Neural cell (in vitro differentiated cells): ENCODE measurements around the gene ZNF536. TPM values are rescaled to one million over a fixed set of nuclear protein-coding genes. Genes with fewer than 3 reads are reported as not detected.

Experiments
- H2AFZ ChIP-seq: fragments of 200-600, 300-800 bp; sonication (generic), shearing (Covaris generic); 2 replicates; pipeline ENCODE4 v1.6.0; 2014; ENCODE audit warnings: low read depth, mild to moderate bottlenecking, antibody characterized with exemption, low read length, moderate library complexity
- H3F3A ChIP-seq: fragments of 200-600 bp; shearing (Covaris generic); 2 replicates; pipeline ENCODE4 v1.6.1; 2016; ENCODE audit warnings: mild to moderate bottlenecking, moderate library complexity, mixed read lengths, antibody characterized with exemption, low read length; ENCODE audit not compliant: insufficient read depth, poor library complexity, severe bottlenecking
- H3K27ac ChIP-seq: fragments of 200-600, 300-800 bp; sonication (generic), shearing (Covaris generic); 2 replicates; pipeline ENCODE4 v1.5.1; 2014; ENCODE audit warnings: mild to moderate bottlenecking, low read length, moderate library complexity
- H3K27me3 ChIP-seq: fragments of 300-800, 200-600 bp; sonication (generic), shearing (Covaris generic); 2 replicates; pipeline ENCODE4 v1.6.0; 2014; ENCODE audit warnings: mild to moderate bottlenecking, low read depth, low read length, moderate library complexity; ENCODE audit not compliant: insufficient read depth
- H3K36me3 ChIP-seq: fragments of 300-800, 200-600 bp; sonication (generic), shearing (Covaris generic); 2 replicates; pipeline ENCODE4 v1.5.1; 2014; ENCODE audit warnings: mild to moderate bottlenecking, antibody characterized with exemption, low read length, moderate library complexity; ENCODE audit not compliant: insufficient read depth
- H3K4me2 ChIP-seq: fragments of 300-800, 200-600 bp; sonication (generic), shearing (Covaris generic); 2 replicates; pipeline ENCODE4 v1.6.0; 2014; ENCODE audit warnings: mild to moderate bottlenecking, low read length
- H3K4me3 ChIP-seq: fragments of 300-800, 200-600 bp; sonication (generic), shearing (Covaris generic); 2 replicates; pipeline ENCODE4 v1.5.1; 2014; ENCODE audit warnings: mild to moderate bottlenecking, low read length, moderate library complexity
- H3K79me2 ChIP-seq: fragments of 200-600 bp; shearing (Covaris generic); replicated peaks from 2 replicates; pipeline ENCODE4 v1.6.0; 2014; ENCODE audit warnings: mild to moderate bottlenecking, low read length, moderate library complexity; ENCODE audit not compliant: insufficient read depth
- H3K9ac ChIP-seq: fragments of 300-800, 200-600 bp; sonication (generic), shearing (Covaris generic); 2 replicates; pipeline ENCODE4 v1.6.1; 2016; ENCODE audit warnings: mild to moderate bottlenecking, low read length, mixed read lengths
- H3K9me2 ChIP-seq: fragments of 200-600 bp; shearing (Covaris generic); 2 replicates; pipeline ENCODE4 v1.6.1; 2016; ENCODE audit warnings: mild to moderate bottlenecking, low read length, mixed read lengths; ENCODE audit not compliant: insufficient read depth
- H3K9me3 ChIP-seq: fragments of 200-600, 300-800 bp; sonication (generic), shearing (Covaris generic); 2 replicates; pipeline ENCODE4 v1.6.1; 2016; ENCODE audit warnings: mild to moderate bottlenecking, mixed run types, low read length, moderate library complexity, mixed read lengths
- H4K20me1 ChIP-seq: fragments of 200-600 bp; shearing (Covaris generic); 2 replicates; pipeline ENCODE4 v1.6.1; 2016; ENCODE audit warnings: mild to moderate bottlenecking, mixed run types; ENCODE audit not compliant: insufficient read depth
- CTCF ChIP-seq: fragments of 450-650 bp; IDR thresholded peaks from 2 replicates; pipeline ENCODE4 v1.5.1; 2014; ENCODE audit warnings: antibody characterized with exemption, mild to moderate bottlenecking, moderate library complexity; ENCODE audit not compliant: poor library complexity, severe bottlenecking
- EP300 ChIP-seq: fragments of 450-650 bp; conservative IDR thresholded peaks from 2 replicates; pipeline ENCODE4 v1.6.1; 2014; ENCODE audit warnings: antibody characterized with exemption, mild to moderate bottlenecking, moderate library complexity; ENCODE audit not compliant: poor library complexity, severe bottlenecking
- EZH2 ChIP-seq: fragments of 200-600, 300-800 bp; shearing (Covaris generic), sonication (generic); IDR thresholded peaks from 2 replicates; pipeline ENCODE4 v1.6.1; 2014; ENCODE audit warnings: antibody characterized with exemption, low read length, borderline replicate concordance, mild to moderate bottlenecking; ENCODE audit not compliant: insufficient read depth, poor library complexity, severe bottlenecking
- MXI1 ChIP-seq: fragments of 450-650 bp; conservative IDR thresholded peaks from 2 replicates; pipeline ENCODE4 v1.6.1; 2014; ENCODE audit warnings: antibody characterized with exemption, mild to moderate bottlenecking; ENCODE audit not compliant: poor library complexity, severe bottlenecking
- POLR2AphosphoS5 ChIP-seq: IDR thresholded peaks from 2 replicates; pipeline ENCODE4 v1.6.1; 2012
- RAD21 ChIP-seq: fragments of 450-650 bp; conservative IDR thresholded peaks from 2 replicates; pipeline ENCODE4 v1.6.1; 2014; ENCODE audit warnings: antibody characterized with exemption, mild to moderate bottlenecking, moderate library complexity
- SMC3 ChIP-seq: fragments of 450-650 bp; conservative IDR thresholded peaks from 2 replicates; pipeline ENCODE4 v1.6.1; 2014; ENCODE audit warnings: antibody characterized with exemption, mild to moderate bottlenecking, moderate library complexity; ENCODE audit not compliant: poor library complexity
- TAF1 ChIP-seq: IDR thresholded peaks from 2 replicates; pipeline ENCODE4 v1.6.1; 2012; ENCODE audit warnings: low read depth
- polyA plus RNA-seq: library from polyadenylated mRNA; depleted of rRNA; stranded (reverse); fragments of >200 nt; gene quantifications from 2 replicates; pipeline ENCODE4 v1.2.3, GENCODE V29; 2014
- TF ChIP-seq, protein P1 (sequence below): IDR thresholded peaks from 2 replicates; pipeline ENCODE4 v1.6.1; 2012; ENCODE audit warnings: borderline replicate concordance

ZNF536 gene
- polyA plus RNA-seq, 1 donor from 2014 or later: 13.9 TPM

- Histone ChIP-seq H3K4me3 (no peak overlapping the region), H3K36me3 (no peaks in the 10 kb centered on the region), H3K27me3 (no peaks in the 10 kb centered on the region), H3K9ac (no peak overlapping the region), H3K4me2 (no peak overlapping the region), H3K9me3 (no peaks in the 10 kb centered on the region), H3F3A (no peaks in the 10 kb centered on the region), H4K20me1 (peaks cover 3% of the 10 kb centered on the region), H3K27ac (no peak overlapping the region), H3K9me2 (no peaks in the 10 kb centered on the region), H2AFZ (no peak overlapping the region), H3K79me2 (no peaks in the 10 kb centered on the region)
- TF ChIP-seq TAF1: no peak
- TF ChIP-seq, protein P1, sequence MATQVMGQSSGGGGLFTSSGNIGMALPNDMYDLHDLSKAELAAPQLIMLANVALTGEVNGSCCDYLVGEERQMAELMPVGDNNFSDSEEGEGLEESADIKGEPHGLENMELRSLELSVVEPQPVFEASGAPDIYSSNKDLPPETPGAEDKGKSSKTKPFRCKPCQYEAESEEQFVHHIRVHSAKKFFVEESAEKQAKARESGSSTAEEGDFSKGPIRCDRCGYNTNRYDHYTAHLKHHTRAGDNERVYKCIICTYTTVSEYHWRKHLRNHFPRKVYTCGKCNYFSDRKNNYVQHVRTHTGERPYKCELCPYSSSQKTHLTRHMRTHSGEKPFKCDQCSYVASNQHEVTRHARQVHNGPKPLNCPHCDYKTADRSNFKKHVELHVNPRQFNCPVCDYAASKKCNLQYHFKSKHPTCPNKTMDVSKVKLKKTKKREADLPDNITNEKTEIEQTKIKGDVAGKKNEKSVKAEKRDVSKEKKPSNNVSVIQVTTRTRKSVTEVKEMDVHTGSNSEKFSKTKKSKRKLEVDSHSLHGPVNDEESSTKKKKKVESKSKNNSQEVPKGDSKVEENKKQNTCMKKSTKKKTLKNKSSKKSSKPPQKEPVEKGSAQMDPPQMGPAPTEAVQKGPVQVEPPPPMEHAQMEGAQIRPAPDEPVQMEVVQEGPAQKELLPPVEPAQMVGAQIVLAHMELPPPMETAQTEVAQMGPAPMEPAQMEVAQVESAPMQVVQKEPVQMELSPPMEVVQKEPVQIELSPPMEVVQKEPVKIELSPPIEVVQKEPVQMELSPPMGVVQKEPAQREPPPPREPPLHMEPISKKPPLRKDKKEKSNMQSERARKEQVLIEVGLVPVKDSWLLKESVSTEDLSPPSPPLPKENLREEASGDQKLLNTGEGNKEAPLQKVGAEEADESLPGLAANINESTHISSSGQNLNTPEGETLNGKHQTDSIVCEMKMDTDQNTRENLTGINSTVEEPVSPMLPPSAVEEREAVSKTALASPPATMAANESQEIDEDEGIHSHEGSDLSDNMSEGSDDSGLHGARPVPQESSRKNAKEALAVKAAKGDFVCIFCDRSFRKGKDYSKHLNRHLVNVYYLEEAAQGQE: no peak
Measured at GRCh38 chr19:30546332-30546731, 174.1 kb downstream of the ZNF536 start.

- H3K4me2 ChIP-seq: no peak overlapping the region
- no peaks in the 10 kb centered on the region for H3K36me3 ChIP-seq
- no peaks in the 10 kb centered on the region for H3K79me2 ChIP-seq
- no peak overlapping the region for H3K27ac ChIP-seq
- no peaks in the 10 kb centered on the region for H3K9me3 ChIP-seq
- no peaks in the 10 kb centered on the region for H3F3A ChIP-seq
- TF ChIP-seq TAF1 (no peak), POLR2AphosphoS5 (no peak), SMC3 (no peak), RAD21 (no peak), MXI1 (no peak), CTCF (no peak), EZH2 (no peak), EP300 (no peak)
- TF ChIP-seq, protein P1: no peak
- no peak overlapping the region for H2AFZ ChIP-seq
- H4K20me1 ChIP-seq: peaks cover 3% of the 10 kb centered on the region
- H3K4me3 ChIP-seq: no peak overlapping the region
- H3K27me3 ChIP-seq: no peaks in the 10 kb centered on the region
- H3K9me2 ChIP-seq: no peaks in the 10 kb centered on the region
- no peak overlapping the region for H3K9ac ChIP-seq
Measured at GRCh38 chr19:30547246-30547645, 175.1 kb downstream of the ZNF536 start.
